Mesothelial cell of epicardium (in vitro differentiated cells): ENCODE data around the gene NFASC. TPM values are rescaled to one million over a fixed set of nuclear protein-coding genes. Genes with fewer than 3 reads are reported as not detected.

Source experiments
- DNase-seq, 2 experiments: peaks; one replicate each; pipeline ENCODE4 v3.0.0; 2021; ENCODE audit warnings: low spot score in 2 of 2; ENCODE audit not compliant: unreplicated experiment in 2 of 2
- H3K27ac Mint-ChIP-seq: 2 replicates; pipeline ENCODE4 v1.8.0; 2021; ENCODE audit warnings: mixed read lengths
- H3K27me3 Mint-ChIP-seq: 2 replicates; pipeline ENCODE4 v1.8.0; 2021; ENCODE audit warnings: low read depth, mixed read lengths
- H3K36me3 Mint-ChIP-seq: 2 replicates; pipeline ENCODE4 v1.8.0; 2021; ENCODE audit warnings: mixed read lengths
- H3K4me1 Mint-ChIP-seq: 2 replicates; pipeline ENCODE4 v1.8.0; 2021; ENCODE audit warnings: mixed read lengths
- H3K4me3 Mint-ChIP-seq: 2 replicates; pipeline ENCODE4 v1.8.0; 2021; ENCODE audit warnings: mild to moderate bottlenecking, moderate library complexity, mixed read lengths
- H3K9me3 Mint-ChIP-seq: 2 replicates; pipeline ENCODE4 v1.8.0; 2021; ENCODE audit warnings: mixed read lengths
- total RNA-seq: library from RNA; stranded (reverse); gene quantifications from 3 replicates; pipeline ENCODE4 v1.2.1, GENCODE V29; 2021
- TF ChIP-seq, protein P1 (sequence below): fragments of 200-600 bp; sonication (generic); IDR thresholded peaks from one replicate; pipeline ENCODE4 v1.5.0; 2021; ENCODE audit warnings: antibody characterized with exemption; ENCODE audit not compliant: unreplicated experiment

Gene NFASC
- total RNA-seq, 1 donor from 2014 or later, result 0.72 TPM

GRCh38 chr1:204967451-204967850 is 96.8 kb downstream of the NFASC start:
- H3K4me1 Mint-ChIP-seq, result no peaks in the 10 kb centered on the region
- H3K36me3 Mint-ChIP-seq, result no peaks in the 10 kb centered on the region
- no peak for DNase-seq
- no peak overlapping the region for H3K27ac Mint-ChIP-seq
- TF ChIP-seq, protein P1, sequence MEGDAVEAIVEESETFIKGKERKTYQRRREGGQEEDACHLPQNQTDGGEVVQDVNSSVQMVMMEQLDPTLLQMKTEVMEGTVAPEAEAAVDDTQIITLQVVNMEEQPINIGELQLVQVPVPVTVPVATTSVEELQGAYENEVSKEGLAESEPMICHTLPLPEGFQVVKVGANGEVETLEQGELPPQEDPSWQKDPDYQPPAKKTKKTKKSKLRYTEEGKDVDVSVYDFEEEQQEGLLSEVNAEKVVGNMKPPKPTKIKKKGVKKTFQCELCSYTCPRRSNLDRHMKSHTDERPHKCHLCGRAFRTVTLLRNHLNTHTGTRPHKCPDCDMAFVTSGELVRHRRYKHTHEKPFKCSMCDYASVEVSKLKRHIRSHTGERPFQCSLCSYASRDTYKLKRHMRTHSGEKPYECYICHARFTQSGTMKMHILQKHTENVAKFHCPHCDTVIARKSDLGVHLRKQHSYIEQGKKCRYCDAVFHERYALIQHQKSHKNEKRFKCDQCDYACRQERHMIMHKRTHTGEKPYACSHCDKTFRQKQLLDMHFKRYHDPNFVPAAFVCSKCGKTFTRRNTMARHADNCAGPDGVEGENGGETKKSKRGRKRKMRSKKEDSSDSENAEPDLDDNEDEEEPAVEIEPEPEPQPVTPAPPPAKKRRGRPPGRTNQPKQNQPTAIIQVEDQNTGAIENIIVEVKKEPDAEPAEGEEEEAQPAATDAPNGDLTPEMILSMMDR, result no peak
- peaks cover 80% of the 10 kb centered on the region for H3K27me3 Mint-ChIP-seq
- H3K9me3 Mint-ChIP-seq, result no peaks in the 10 kb centered on the region
- no peak overlapping the region for H3K4me3 Mint-ChIP-seq

DNA sequence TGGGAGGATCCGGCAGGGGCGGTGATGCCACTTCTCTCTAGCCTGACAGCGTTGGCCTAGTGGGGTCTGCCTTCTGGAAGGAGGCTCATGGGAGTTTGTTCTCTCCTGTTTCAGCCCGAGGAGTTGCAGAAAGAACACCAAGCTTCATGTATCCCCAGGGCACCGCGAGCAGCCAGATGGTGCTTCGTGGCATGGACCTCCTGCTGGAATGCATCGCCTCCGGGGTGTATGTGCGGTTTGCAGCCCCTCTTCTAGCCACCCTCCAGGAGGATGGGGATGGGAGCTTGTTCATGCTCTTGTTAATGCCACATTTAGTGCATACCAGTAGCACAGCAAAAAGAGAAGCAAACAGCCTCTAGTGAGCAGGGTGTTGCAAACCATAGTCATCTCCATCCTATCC is 97.5 kb downstream of the NFASC start:
- Mint-ChIP-seq H3K27me3 (peaks cover 81% of the 10 kb centered on the region), H3K36me3 (no peaks in the 10 kb centered on the region), H3K4me3 (no peak overlapping the region), H3K4me1 (no peaks in the 10 kb centered on the region), H3K27ac (no peak overlapping the region), H3K9me3 (no peaks in the 10 kb centered on the region)
- TF ChIP-seq, protein P1, result no peak
- DNase-seq, result no peak

- Mint-ChIP-seq H3K27me3 (peaks cover 81% of the 10 kb centered on the region), H3K9me3 (no peaks in the 10 kb centered on the region), H3K36me3 (no peaks in the 10 kb centered on the region), H3K27ac (no peak overlapping the region), H3K4me3 (no peak overlapping the region), H3K4me1 (no peaks in the 10 kb centered on the region)
- DNase-seq, result no peak
- TF ChIP-seq, protein P1, result no peak
Observed at GRCh38 chr1:204968951-204969350, 98.3 kb downstream of the NFASC start.

DNA sequence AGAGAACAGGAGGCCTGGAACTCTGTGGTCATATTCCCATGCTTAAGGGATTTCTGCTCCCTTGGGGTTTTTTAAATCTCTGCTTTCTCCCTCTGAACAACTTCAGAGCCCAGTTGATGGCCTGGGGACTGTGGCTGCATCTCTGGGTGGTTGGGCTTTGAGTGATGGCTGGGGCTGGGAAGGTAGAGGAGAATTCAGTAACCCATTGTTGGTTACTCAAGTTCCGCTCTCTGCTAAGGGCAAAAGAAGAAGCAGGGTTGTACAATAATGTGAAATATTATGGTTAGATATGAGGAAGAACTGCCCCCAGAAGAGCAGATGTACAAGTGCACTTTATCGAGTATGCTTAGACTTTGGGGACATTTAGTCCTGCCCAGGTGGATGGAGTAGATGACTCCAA is 100.3 kb downstream of the NFASC start:
- Mint-ChIP-seq H3K4me3 (no peak overlapping the region), H3K27me3 (peaks cover 72% of the 10 kb centered on the region), H3K36me3 (no peaks in the 10 kb centered on the region), H3K9me3 (no peaks in the 10 kb centered on the region), H3K4me1 (no peaks in the 10 kb centered on the region), H3K27ac (no peak overlapping the region)
- DNase-seq, result no peak
- TF ChIP-seq, protein P1, result no peak

DNA sequence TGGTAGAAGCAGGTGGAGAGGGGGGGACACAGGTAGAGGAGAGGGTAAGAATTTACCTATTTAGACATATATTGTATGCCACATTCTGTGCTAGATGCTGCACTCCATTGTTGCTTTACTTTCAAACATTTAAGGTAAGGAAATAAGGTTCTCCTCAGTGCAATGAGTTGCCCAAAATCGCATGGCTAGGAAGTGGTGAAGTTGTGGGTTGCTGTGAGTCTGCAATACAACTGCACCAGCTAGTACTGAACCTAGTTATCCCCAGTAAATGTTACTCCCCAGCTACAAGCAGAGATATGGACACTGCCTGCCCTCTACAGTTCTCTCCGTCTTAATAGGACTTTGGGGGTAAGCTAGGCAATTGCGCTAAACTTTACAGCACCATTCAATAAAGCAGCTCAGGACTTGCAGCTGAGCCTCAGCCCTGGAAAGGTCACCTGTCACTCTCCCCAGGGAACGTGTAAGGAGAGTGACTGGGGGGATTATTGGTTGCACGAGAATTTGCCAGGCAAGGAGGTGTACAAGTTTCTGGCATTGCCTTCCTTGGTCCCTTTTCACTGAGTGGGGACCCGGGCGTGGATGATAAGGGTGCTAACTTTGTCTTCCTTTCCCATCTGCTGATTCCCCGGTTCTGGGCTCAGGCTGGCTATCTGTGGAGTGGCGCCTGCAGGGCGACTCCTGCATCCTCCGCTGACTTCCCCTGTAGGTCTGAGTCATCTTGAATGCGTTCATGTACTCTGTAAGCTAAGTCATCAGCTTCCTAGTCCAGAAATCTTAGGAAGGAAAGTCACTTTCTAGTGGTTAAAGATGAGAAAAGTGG is 101.1 kb downstream of the NFASC start:
- no peaks in the 10 kb centered on the region for H3K4me1 Mint-ChIP-seq
- H3K4me3 Mint-ChIP-seq, result no peak overlapping the region
- TF ChIP-seq, protein P1, result no peak
- no peaks in the 10 kb centered on the region for H3K9me3 Mint-ChIP-seq
- no peak overlapping the region for H3K27ac Mint-ChIP-seq
- peaks cover 64% of the 10 kb centered on the region for H3K27me3 Mint-ChIP-seq
- DNase-seq, result no peak
- no peaks in the 10 kb centered on the region for H3K36me3 Mint-ChIP-seq
